Left lung (tissue), 10 donors: Measurements from ENCODE around the gene TRPM8. TPM values are rescaled to one million over a fixed set of nuclear protein-coding genes. Genes with fewer than 3 reads are reported as not detected.
"Not testable (repeated sequence)": the region's sequence is repeated elsewhere in the genome, so short reads cannot be mapped to it uniquely, and the experiment has no call there.

Experiments used
- ATAC-seq: fragments of 200-7000 bp; cut with Tn5 transposase; one replicate; pipeline ENCODE4 v1.9.1; 2020; ENCODE audit warnings: moderate library complexity
- DNase-seq, 4 donors: peaks; one replicate each; pipeline ENCODE4 v3.0.0-alpha.2; 2013 to 2020
- H3K27ac ChIP-seq, 2 donors: fragments of 200-600 bp; sonication (generic) in 1 of 2; one replicate each; pipeline versions ENCODE4 v1.5.0 to v1.8.0; 2020 to 2021
- H3K27me3 ChIP-seq, 2 donors: fragments of 200-600 bp; sonication (generic) in 1 of 2; one replicate each; pipeline versions ENCODE4 v1.5.0 to v1.8.0; 2020 to 2021
- H3K36me3 ChIP-seq, 2 donors: fragments of 200-600 bp; sonication (generic) in 1 of 2; one replicate each; pipeline versions ENCODE4 v1.5.0 to v1.8.0; 2020 to 2021
- H3K4me1 ChIP-seq, 2 donors: fragments of 200-600 bp; one replicate each; pipeline ENCODE4 v1.8.0; 2021
- H3K4me3 ChIP-seq, 2 donors: fragments of 200-600 bp; sonication (generic) in 1 of 2; one replicate each; pipeline versions ENCODE4 v1.5.0 to v1.8.0; 2020 to 2021; ENCODE audit warnings: mild to moderate bottlenecking in 1 of 2
- H3K9me3 ChIP-seq, 2 donors: fragments of 200-600 bp; sonication (generic) in 1 of 2; one replicate each; pipeline versions ENCODE4 v1.5.0 to v1.8.0; 2020 to 2021
- CTCF ChIP-seq, 2 donors: fragments of 200-600 bp; sonication (generic) in 1 of 2; IDR thresholded peaks; one replicate each; pipeline versions ENCODE4 v1.5.0 to v1.8.0; 2021; ENCODE audit warnings: antibody characterized with exemption in 2 of 2
- intact Hi-C, 2 donors: fragments of 100-400 bp; cut with DNase I; formaldehyde crosslinking; loops; one replicate each; pipeline versions ENCODE4 v1.11.2 to v1.14.2; 2022
- polyA plus RNA-seq, 6 donors: library from polyadenylated mRNA; unstranded; fragments of 120-200 nt; gene quantifications; one replicate each; pipeline ENCODE4 v1.2.1, GENCODE V29; 2013; ENCODE audit not compliant: insufficient read length in 6 of 6
- total RNA-seq, 2 donors: library from RNA; stranded (reverse); fragmentation: NEBNext Ultra II Directional; extraction: Animal tissue kit (Norgen Biotek cat#: 25700); gene quantifications; one replicate each; pipeline ENCODE4 v1.2.1, GENCODE V29; 2021
- donor health status: DM: no; HTN: yes; CAD: no.
- donor health status: DM: no; HTN: no; CAD: no.

TRPM8 gene
- total and polyA plus RNA-seq, 8 donors = 0.14 to 0.40 (median 0.16) TPM; not detected in 3

DNA sequence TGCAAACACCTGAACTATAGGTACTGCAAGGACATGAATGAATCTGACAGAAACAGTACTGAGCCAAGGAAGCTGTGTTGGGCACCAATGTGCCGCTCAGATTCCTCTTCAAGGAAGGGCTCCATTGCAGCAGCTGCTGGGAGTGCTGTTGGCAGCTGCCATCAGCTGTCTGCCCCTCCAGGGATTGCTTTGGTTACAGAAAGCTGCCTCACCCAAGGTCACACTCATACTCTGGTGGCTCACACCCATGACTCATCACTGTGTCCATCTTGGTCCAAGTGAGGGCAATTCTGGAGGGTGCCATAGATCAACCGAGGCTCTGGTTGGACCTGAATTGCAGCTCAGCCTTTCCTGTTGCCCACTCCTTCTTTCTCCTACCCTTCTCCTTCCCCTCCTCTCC is 24.4 kb upstream of the TRPM8 start:
- Histone ChIP-seq H3K9me3 (no peaks in the 10 kb centered on the region), H3K36me3 (no peaks in the 10 kb centered on the region), H3K27ac (no peak overlapping the region), H3K27me3 (peaks cover 0 to 18% of the 10 kb centered on the region in 2 donors), H3K4me1 (no peaks in the 10 kb centered on the region), H3K4me3 (no peak overlapping the region)
- intact Hi-C loops = no loop called here
- DNase-seq = no peak
- ATAC-seq = no peak
- no peak for TF ChIP-seq CTCF (IDR thresholded peaks at IDR 0.05)

DNA sequence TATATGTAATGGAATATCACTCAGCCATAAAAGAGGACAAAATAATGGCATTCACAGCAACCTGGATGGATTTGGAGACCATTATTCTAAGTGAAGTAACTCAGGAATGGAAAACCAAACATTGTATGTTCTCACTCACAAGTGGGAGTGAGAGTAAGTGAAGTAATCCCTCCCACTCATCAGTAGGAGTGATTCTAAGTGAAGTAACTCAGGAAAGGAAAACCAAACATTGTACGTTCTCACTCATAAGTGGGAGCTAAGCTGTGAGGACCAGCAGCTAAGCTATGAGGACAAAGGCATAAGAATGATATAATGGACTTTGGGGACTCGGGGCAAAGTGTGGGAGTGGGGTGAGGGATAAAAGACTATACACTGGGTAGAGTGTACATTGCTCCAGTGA is 20.9 kb upstream of the TRPM8 start:
- DNase-seq, H3K4me3 ChIP-seq, H3K27ac ChIP-seq, H3K9me3 ChIP-seq, intact Hi-C loops, H3K4me1 ChIP-seq, H3K36me3 ChIP-seq: not testable (repeated sequence)
- peaks cover 0 to 19% of the 10 kb centered on the region in 2 donors for H3K27me3 ChIP-seq
- ATAC-seq = peak; percentile 73

- no peaks in the 10 kb centered on the region for H3K9me3 ChIP-seq
- intact Hi-C loops = no loop called here
- peaks cover 0 to 12% of the 10 kb centered on the region in 2 donors for H3K27me3 ChIP-seq
- H3K4me3 ChIP-seq = no peak overlapping the region
- DNase-seq (no peak), ATAC-seq (peak; percentile 92)
- no peaks in the 10 kb centered on the region for H3K36me3 ChIP-seq
- H3K4me1 ChIP-seq = no peaks in the 10 kb centered on the region
- no peak for TF ChIP-seq CTCF (IDR thresholded peaks at IDR 0.05)
- H3K27ac ChIP-seq = no peak overlapping the region
Measured at GRCh38 chr2:233901367-233901766, 15.8 kb upstream of the TRPM8 start.

GRCh38 chr2:233901884-233902283 is 15.3 kb upstream of the TRPM8 start:
- intact Hi-C loops = no loop called here
- Histone ChIP-seq H3K27ac (no peak overlapping the region), H3K9me3 (no peaks in the 10 kb centered on the region), H3K36me3 (no peaks in the 10 kb centered on the region), H3K27me3 (peaks cover 0 to 12% of the 10 kb centered on the region in 2 donors), H3K4me1 (no peaks in the 10 kb centered on the region), H3K4me3 (no peak overlapping the region)
- peak; percentile 85 for ATAC-seq
- TF ChIP-seq CTCF (IDR thresholded peaks at IDR 0.05) = no peak
- DNase-seq = no peak

- intact Hi-C loops = no loop called here
- no peak for TF ChIP-seq CTCF (IDR thresholded peaks at IDR 0.05)
- no peak overlapping the region for H3K27ac ChIP-seq
- no peak overlapping the region for H3K4me3 ChIP-seq
- no peaks in the 10 kb centered on the region for H3K4me1 ChIP-seq
- ATAC-seq = no peak
- no peak for DNase-seq
- no peaks in the 10 kb centered on the region for H3K36me3 ChIP-seq
- H3K27me3 ChIP-seq = peaks cover 0 to 6% of the 10 kb centered on the region in 2 donors
- no peaks in the 10 kb centered on the region for H3K9me3 ChIP-seq
Measured at GRCh38 chr2:233905945-233906344, 11.2 kb upstream of the TRPM8 start.

DNA sequence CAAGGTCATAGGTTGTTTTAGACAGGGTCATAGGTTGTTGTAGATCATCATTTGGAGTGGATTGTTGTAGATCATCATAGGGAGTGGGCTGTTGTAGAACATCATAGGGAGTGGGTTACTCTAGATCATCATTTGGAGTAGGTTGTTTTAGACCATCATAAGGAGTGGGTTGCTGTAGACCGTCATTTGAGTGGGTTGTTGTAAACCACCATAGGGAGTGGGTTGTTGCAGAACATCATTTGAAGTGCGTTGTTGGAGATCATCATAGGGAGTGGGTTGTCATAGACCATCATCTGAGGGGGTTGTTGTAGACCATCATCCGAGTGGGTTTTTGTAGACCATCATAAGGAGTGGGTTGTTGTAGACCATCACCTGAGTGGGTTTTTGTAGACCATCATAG is 9.5 kb upstream of the TRPM8 start:
- no peak for TF ChIP-seq CTCF (IDR thresholded peaks at IDR 0.05)
- H3K9me3 ChIP-seq = no peaks in the 10 kb centered on the region
- no peak overlapping the region for H3K4me3 ChIP-seq
- H3K4me1 ChIP-seq = no peaks in the 10 kb centered on the region
- ATAC-seq = no peak
- H3K36me3 ChIP-seq = no peaks in the 10 kb centered on the region
- intact Hi-C loops = no loop called here
- H3K27ac ChIP-seq = no peak overlapping the region
- peaks cover 0 to 6% of the 10 kb centered on the region in 2 donors for H3K27me3 ChIP-seq
- no peak for DNase-seq
